Inflammatory macrophage (primary cell): ENCODE results near the gene SPANXN4.

ENCODE experiments used
- DNase-seq, 2 donors: peaks; one replicate each; pipeline ENCODE4 v3.0.0-alpha.2; 2020 to 2022
- total RNA-seq, 18 experiments: gene quantifications; one replicate each; lab custom pipeline; 2026; ENCODE audit warnings: mixed read lengths in 6 of 18, inconsistent platforms in 2 of 18; lab: John Stamatoyannopoulos, UW

SPANXN4 gene, protein sequence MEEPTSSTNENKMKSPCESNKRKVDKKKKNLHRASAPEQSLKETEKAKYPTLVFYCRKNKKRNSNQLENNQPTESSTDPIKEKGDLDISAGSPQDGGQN
- total RNA-seq = 0 to 0.06 (median 0) reads per million in 18 experiments

DNA sequence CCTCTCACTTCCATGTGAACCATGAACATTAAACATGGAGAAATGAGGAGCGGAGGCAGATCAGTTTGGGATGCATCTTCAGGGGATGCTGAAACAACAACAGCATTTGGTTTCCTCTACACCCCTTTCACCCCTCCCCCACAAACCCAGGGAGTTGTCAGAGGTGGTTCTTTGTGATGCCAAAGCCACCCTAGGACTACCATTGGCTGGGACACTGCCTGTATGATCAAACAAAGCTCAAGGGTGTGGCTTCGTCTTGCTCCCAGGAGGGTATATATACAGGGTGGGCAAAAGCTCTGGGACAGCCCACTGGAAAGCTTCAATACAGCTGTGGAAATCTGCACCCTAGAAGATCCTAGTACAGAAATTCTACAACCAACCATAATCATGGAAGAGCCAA lies at the start of gene SPANXN4:
TSS of gene SPANXN4 (plus strand) at position 301 of the 400 bp plus-strand sequence. CDS start at position 388, 87 bp downstream.
- no peak for DNase-seq

DNA sequence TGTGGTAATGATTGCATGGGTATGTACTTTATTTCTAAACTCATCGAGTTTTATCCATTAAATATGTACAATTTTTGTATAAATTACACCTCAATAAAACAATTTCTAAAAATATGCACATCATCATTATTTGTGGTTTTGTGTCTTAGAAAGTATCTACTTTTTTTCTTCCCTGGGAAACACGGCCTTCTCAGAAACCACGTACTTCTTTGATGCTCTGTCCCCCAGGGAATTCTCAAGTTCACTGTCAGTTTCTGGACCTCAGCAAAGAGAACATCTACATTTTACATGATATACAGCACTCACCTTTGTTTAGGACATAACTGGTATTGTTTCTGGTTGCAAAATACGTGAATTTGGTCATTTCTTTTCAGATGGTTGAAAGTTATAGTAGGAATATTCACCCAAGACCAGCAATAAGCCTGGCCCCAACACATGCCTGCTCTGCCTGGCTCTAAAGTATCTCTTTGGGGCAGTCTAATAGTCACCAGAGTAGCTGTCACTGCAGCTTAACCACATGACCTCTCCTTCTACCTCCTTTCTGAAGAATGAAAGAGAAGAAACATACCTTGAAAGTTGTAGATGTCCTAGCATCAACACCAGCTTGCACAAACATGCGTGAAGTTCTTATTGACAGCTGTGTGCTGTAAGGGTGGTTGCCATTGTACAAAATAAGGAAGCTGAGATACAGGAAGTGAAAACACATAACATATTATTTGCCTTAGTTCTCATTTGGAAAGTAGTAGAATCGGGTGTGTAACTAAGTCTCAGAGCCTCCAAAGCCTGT lies 48.4 kb upstream of the SPANXN4 start:
- DNase-seq = no peak

DNA sequence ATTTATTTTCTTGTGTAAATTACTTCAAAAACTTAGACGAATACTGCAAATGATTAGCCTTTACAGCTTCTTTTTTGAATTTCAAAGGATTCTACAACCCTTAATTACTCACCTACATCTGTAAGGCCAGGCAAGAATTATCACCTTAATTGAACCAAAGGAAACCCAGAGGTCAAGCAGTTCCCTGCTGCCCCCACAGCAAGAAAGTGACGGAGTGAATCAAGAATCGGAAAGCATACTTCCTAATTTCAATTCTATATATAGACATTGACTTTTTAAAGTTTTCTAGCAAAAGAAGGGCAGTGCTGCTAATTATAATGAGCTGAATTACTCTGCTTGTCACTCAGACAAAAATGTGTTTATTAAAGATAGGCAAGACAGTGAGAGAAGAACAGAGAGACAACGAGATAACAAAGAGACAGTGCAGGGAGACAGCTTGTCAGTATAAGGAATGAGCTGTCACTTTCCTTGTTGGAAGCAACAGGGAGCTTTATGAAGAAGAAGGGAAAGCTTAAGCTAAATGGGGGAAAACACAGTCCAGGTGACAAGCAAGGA lies 47.5 kb upstream of the SPANXN4 start:
- no peak for DNase-seq

DNA sequence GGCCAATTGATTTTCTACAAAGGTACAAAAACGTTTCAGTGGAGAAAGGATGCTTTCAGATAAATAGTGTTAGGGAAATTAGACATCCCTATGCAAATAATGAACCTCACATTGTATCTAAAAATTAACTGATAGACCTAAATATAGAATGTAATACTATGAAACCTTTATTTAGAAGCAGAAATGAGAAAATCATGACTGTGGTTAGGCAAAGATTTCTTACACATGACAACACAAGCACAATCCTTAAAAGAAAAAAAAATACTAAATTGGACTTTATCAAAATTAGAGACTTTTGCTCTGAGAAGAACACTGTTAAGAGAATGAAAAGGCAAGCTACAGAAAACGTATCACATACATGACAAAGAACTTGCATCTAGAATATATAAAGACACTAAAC lies 43.0 kb upstream of the SPANXN4 start:
- DNase-seq = no peak

DNA sequence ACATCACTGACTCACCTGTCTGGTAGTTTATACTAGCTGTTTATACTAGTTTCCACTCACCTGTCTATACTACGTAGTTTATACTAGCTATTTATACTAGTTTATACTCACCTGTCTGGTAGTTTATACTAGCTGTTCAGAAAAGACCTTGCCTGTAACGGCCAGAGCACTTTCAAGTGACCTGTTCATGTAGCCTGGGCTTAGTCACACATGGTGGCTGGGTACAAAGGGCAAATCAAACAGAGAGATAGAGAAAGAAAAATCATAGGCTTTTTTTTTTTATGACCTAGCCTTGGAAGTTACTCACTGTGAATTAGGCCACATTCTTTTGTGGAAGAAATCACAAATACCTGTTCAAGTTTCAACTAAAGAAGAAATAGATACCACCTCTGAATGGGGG lies 30.7 kb upstream of the SPANXN4 start:
- no peak for DNase-seq

DNA sequence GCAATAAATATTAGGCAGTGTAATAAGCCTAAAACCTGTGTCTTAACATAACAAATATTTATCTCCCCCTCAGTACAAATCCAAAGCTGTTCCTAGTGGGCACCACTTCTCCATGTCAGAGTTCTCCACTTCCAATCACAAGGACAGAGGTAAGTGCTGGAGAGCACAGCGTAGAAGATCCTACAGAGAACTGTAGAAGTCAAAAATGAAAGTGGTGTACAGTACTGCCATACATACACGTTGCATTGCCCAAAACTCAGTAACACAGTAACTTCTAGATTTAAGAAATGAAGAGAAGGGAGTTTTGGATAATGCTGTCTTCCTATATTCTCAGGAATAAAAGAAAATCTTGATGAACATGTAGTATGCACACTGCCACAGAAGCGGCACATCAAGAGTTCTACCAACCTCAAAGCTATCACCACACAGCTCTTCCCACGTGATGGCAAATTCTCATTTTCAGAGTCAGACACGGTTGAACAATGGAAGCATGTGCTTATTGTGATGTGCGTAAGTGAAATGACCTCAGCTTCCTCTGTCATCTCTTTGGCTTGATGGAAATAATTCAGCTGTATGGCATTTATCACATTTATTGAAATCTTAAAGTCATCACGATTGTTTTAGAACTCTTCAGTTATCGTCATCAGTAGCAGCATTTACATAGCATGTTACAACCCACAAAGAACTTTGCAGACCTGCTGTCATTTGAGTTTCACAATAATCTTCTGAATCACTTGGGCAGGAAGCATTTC lies 27.1 kb upstream of the SPANXN4 start:
- DNase-seq = no peak

DNA sequence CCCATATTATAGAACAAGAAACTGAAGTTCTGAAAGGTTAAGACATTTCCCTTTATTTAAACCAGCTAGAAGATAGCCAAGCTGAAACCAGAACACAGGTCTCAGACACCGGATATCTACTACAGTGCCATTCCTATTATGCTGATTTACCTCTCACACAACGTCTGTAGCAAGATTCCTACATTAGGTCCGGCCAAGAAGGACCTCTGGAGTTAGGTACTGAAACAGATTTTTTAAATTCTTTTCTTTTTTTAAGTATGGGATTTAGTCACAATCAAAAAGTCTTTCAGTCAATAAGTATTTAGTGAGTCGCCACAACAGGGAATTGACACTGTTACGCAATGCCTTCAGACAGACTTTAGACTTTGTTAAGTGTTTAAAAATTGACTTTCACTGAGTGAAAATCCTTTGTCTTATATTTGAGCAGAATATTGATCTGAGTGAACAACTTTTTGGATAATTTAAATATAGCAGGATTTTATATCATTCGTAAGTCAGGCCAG lies 26.5 kb upstream of the SPANXN4 start:
- DNase-seq = no peak

DNA sequence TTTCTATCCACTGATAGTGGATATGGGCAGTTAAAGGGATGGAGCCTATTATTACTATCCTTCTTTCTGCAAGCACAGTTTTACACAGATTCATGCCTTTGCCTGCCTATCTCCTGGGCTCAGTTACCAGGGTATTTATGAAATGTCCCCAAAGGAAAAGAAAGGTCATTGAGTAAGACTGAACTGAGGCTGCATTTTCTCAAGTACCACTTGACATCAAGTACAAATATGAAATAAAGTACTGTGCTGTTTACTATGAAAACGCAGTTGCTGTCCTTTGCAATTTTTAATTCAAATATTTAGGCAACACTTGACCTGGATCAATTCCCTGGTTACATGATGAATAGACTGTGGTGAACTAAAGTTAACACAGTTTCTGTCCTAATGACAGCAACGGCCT lies 23.5 kb upstream of the SPANXN4 start:
- no peak for DNase-seq

DNA sequence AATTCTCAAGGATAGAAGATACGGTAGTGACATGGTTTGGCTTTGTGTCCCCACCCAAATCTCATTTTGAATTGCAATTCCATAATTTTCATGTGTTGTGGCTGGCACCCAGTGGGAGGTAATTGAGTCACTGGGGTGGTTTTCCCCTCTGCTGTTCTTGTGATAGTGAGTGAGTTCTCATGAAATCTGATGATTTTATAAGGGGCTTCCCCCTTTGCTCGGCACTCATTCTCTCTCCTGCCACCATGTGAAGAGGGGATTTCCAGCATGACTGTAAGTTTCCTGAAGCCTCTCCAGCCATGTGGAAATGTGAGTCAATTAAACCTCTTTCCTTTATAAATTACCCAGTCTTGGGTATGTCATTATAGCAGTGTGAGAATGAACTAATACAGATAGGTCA lies 8.5 kb upstream of the SPANXN4 start:
- DNase-seq = no peak

DNA sequence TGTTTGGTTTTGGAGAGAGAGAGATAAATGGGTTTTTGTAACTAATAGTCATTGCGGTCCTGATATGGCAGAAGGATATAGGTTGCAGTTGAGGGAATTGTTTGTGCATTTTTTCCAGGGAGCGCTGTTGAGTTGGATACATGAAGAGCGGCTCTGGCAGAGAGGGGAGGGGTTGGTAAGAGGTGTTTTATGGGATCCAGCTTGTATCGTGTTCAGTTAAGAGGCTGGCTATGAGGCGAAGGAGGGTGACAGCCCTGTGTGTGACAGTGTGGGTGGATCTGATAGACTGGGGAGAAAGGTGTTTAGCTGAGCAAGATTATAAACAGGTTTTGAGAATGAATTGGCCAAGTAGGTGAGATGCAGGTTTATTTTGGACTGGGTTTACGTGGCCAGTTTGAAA lies 1.5 kb downstream of the SPANXN4 start:
- DNase-seq = no peak

DNA sequence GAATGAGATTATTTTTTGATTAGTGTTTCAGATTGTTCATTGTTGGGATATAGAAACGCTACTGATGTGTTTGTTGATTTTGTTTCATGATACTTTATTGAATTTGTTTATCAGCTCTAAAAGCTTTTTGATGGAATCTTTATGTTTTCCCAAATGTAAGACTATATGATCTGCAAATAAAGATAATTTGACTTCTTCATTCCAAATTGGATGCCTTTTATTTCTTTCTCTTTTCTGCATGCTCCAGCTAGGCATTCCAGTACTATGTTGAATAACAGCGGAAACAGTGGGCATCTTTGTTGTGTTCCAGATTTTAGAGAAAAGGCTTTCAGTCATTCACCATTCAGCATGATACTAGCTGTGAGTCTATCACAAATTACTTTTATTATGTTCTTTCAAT lies 21.8 kb downstream of the SPANXN4 start:
- no peak for DNase-seq

DNA sequence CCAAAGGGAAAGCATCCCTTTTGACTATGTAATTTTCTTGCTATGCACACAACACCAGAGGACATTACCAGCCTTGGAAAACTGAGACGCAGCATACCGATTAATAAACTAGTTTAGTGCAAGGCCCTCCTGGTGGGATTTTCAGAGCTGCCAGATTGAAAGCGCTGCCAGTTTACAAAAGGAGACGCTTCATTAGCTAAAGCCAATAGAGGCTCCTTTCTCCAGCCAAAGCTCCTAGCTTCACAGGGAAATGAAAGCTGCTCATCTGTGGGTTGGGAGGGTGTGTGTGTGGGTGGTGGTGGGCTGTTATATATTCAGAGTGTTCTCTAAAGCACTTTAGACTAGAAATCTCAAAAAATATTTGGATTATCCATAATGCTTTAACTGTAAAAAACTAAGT lies 32.4 kb downstream of the SPANXN4 start:
- DNase-seq = no peak

DNA sequence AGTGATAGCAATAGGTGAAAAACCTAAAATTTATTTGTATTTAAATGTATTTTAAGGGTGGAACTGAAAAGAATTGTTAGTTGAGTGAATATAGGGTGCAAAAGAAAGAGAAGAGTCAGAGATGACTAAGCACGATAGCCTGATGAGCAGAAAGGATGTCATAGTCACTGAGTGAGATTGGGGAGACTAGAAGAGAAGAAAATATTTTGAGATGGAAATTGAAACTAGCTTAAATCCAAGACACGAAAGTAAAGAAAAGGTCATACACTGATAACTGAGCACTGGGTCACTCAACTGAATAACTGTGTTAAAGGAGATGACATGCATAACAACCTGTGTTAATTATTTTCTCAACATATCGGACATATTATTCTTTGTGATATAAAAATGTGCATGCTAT lies 55.5 kb downstream of the SPANXN4 start:
- DNase-seq = no peak

DNA sequence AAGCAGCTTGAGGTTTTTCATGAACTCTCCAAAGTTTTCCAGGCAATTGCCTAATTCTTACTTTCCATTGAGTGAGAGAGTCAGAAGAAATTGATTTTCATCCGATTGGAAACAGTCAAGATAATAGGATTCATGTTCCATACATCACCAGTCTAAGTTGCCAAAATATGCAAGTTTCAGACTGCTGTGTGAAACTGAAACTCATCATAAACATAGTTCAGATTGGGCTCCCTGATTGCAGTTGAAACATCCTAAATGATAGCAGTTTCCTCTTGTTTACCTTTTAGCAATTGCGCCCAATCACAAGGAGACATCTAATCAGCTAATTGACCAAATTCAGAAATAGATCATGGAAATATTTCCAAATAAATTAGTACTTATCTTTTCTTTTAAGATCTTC lies 56.8 kb downstream of the SPANXN4 start:
- DNase-seq = no peak
